ENCODE measurements around the gene PLCD3.

The PLCD3 gene

GRCh38 chr17:45116434-45117016 is 15.8 kb downstream of the PLCD3 start:
- no peak for DNase-seq

- DNase-seq, result no peak
Observed at GRCh38 chr17:45115871-45116270, 16.4 kb downstream of the PLCD3 start.

- DNase-seq, result no peak
Observed at GRCh38 chr17:45115015-45115625, 17.2 kb downstream of the PLCD3 start.

- no peak for DNase-seq
Observed at GRCh38 chr17:45114117-45114932, 18.0 kb downstream of the PLCD3 start.

- no peak for DNase-seq
Observed at GRCh38 chr17:45113424-45113754, 18.9 kb downstream of the PLCD3 start.

GRCh38 chr17:45112559-45113423 is 19.5 kb downstream of the PLCD3 start:
- no peak for DNase-seq

- DNase-seq, result no peak
Observed at GRCh38 chr17:45111850-45112249, 20.5 kb downstream of the PLCD3 start.

- no peak for DNase-seq
Observed at GRCh38 chr17:45110676-45111611, 21.4 kb downstream of the PLCD3 start.

GRCh38 chr17:45108595-45109521 is 23.5 kb downstream of the PLCD3 start:
- no peak for DNase-seq

GRCh38 chr17:45108051-45108450 is 24.3 kb downstream of the PLCD3 start:
- DNase-seq, result no peak

GRCh38 chr17:45107293-45108010 is 24.9 kb downstream of the PLCD3 start:
- DNase-seq, result no peak

- no peak for DNase-seq
Observed at GRCh38 chr17:45106582-45106981, 25.7 kb downstream of the PLCD3 start.

GRCh38 chr17:45106096-45106495 is 26.2 kb downstream of the PLCD3 start:
- DNase-seq, result no peak

GRCh38 chr17:45104907-45105624 is 27.2 kb downstream of the PLCD3 start:
- DNase-seq, result no peak

- no peak for DNase-seq
Observed at GRCh38 chr17:45104497-45104896, 27.8 kb downstream of the PLCD3 start.

- no peak for DNase-seq
Observed at GRCh38 chr17:45104029-45104428, 28.3 kb downstream of the PLCD3 start.

GRCh38 chr17:45103269-45103795 is 29.0 kb downstream of the PLCD3 start:
- no peak for DNase-seq

- DNase-seq, result no peak
Observed at GRCh38 chr17:45102856-45103255, 29.5 kb downstream of the PLCD3 start.

Measured in Kasumi-1 (cell line).